HG03139 (cell line): Measurements from ENCODE around the gene PDHB.

ENCODE experiments used
- ATAC-seq: cut with Tn5 transposase; IDR thresholded peaks from one replicate; pipeline ENCODE4 v1.9.1; 2021; ENCODE audit not compliant: unreplicated experiment

Gene PDHB

DNA sequence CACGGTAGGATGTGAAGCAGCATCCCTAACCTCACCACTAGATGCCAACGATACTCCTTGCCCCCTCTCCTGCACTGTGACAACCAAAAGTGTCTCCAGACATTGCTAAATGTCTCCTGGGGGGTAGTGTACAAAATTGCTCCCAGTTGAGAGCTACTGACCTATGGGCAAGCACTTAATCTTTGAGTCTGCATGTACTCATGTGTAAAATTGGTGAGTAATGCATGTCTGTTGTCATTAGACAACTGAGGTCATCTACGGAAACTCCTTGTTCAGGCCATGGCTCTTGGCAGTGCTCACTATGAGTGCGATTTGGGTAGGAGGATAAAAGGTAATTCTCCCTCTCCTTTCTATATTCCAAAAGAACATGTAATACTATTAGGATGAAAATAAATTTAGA, 29.2 kb downstream of the PDHB start:
- no peak for ATAC-seq

DNA sequence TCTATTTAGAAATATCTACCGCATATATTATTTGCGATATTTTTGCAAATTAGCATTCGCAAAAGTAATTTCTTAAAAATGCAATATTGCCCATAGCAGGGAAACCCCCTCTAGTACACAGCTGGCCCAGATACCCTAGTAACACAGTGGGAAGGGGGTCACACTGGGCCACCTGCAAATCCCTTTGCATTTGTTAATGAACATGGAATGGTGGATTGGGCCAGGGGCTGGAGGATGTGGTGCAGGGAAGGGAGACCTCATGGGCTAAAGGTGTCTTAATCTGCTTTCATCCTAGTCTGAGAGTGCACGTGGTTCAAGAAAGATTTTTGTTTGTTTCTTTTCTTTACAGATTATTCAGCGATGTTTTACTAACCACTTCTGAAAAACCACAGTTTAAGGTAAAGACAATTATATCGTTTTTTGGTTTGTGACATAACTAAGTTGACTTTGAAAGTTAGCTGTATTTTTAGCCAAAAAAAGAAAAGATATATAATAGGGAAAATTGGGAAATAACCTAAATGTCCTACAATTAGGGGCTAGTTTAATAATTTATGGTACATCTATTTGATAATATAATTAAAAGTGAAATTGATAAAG, 30.0 kb downstream of the PDHB start:
- ATAC-seq: no peak

- ATAC-seq: no peak
These were observed 34.8 kb downstream of the PDHB start for GRCh38 chr3:58398669-58399333.

DNA sequence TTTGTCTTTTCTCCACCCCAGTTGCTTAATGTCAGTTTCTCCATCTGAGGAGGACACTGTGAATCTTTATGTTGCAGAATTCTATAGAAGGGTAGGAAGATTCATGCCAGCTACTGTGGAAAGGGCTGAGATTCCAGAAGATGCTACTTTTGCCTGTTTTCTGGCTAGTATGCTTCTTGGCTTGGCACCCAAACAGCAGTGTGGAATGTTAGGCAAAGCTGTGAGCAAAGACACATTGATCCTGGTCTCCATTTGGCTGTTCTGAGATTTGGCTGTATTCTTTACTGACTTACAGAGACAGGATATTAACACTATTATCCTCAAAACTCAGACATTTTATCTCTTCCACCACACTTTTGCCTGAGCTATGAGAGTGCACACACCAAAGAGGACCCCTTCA, 39.3 kb downstream of the PDHB start:
- ATAC-seq: no peak

DNA sequence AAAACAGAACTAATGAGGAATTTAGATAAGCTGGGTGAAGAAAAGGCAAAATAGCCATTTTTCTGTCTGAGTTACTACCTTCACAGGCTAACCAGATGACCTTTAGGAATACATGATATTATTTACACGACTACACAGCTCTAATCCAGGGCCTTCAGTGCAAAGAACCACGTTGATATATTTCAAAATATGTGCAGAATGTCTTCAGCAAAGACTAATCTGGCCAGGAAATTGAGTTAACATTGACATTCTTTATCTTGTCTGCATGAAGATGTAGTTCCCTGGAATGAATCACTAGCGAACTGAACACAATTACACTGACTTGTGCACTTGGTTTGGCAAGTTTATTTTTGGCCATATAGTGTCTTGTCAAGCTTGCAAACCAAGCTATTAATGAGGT, 41.5 kb downstream of the PDHB start:
- ATAC-seq: no peak

DNA sequence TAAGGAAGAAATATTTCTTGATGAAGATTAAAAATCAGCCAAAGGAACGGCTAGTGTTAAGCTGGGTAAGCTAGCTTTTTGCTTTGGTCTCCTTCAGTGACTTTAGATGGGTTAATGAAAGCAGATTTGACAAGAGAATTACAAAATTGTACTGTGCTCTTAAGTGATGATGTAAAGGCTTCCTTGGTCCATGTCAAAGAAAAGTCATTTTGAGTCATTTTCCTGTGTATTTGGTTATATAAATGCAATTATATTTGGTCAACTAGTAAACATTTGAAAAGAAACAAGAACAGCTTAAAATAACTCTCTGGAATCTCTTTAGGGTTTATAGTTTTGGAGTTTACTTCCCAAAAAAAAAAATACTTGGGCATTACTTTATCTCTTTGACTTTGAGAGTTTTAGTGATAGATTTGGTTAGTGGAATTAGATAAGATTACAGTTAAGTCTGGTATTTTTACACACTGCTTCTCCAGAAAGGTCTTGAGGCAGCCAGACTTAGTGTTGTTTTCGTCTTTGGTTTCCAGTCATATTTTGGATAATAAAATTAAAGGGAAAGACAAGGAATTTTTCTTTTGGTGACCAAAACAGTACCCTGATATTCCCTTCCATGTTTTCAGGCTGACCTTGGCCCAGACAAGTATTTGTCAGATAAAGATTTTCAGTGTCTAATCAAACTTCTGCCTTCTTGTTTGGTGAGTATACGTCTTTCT, 42.3 kb downstream of the PDHB start:
- no peak for ATAC-seq

- no peak for ATAC-seq
These were observed 45.0 kb downstream of the PDHB start for GRCh38 chr3:58388550-58389091.

- no peak for ATAC-seq
These were observed 45.7 kb downstream of the PDHB start for GRCh38 chr3:58387650-58388546.

DNA sequence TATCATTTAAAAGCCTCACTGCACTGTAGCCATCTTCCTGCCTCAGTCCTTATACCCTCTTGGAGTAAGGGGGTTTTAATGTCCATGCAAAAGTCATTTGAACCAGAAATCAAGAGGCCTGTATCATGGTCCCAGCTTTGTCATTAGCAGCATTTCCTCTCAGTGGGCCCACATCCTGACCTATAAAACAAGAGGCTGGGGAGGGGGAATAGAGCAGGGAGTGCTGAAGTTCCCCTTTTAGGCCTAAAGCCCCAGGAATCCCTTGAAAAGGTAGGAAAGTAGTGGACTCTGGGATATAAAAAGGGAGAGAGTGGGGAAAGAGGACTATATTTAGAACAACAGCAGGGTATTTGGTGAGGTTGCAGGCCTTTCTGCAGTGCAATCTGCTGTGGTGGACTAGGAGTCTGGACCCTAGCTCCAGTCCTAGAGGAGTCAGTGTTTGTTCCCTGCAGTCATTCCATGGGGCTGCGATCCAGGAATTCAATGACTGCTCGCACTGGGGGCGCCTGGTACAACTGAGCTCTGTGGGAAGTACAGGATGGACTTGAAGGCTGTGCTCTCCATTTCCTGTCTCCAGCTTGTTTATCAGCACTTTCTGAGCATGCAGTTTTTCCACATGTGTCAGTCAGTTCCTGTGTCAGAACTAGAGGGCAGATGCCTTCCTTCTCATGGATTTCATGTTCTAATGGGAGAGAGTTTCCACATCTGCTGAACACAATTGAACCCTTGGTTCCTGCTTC, 46.8 kb downstream of the PDHB start:
- ATAC-seq: no peak

DNA sequence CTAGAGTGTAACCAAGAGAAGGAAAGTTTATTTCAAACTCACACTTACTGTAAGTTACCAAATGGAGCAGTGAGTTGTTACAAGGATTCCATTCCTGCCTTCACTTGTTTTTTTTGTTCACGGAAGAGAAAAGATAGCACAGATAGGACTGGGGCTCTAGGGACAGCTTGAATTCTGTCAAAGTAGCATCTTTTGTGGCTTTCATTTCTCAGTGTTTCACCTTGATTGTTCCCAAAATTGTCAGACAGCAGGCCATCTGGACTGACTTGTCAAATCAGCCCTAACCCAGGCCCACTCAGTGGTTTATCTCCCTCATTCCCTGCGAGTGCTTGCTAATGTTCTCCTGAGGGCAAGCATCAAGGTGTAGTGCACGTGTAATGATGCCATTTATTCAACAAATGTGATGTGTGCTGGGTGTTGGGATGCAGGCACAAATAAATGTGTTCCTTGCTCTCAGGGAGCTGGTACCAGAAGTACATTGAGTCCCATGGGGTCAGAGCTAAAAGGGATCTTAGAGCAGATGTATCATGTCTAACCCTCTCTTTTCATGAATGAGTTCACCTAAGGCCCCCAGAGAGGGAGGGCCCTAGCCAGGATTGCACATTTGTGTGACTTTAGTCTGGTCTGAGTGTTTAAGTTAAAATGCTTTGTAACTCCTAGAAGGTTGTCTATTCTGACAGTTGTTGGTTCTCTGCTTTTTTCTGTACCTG, 49.1 kb downstream of the PDHB start:
- no peak for ATAC-seq

GRCh38 chr3:58383904-58384303, 49.7 kb downstream of the PDHB start:
- no peak for ATAC-seq

GRCh38 chr3:58383476-58383875, 50.2 kb downstream of the PDHB start:
- no peak for ATAC-seq

DNA sequence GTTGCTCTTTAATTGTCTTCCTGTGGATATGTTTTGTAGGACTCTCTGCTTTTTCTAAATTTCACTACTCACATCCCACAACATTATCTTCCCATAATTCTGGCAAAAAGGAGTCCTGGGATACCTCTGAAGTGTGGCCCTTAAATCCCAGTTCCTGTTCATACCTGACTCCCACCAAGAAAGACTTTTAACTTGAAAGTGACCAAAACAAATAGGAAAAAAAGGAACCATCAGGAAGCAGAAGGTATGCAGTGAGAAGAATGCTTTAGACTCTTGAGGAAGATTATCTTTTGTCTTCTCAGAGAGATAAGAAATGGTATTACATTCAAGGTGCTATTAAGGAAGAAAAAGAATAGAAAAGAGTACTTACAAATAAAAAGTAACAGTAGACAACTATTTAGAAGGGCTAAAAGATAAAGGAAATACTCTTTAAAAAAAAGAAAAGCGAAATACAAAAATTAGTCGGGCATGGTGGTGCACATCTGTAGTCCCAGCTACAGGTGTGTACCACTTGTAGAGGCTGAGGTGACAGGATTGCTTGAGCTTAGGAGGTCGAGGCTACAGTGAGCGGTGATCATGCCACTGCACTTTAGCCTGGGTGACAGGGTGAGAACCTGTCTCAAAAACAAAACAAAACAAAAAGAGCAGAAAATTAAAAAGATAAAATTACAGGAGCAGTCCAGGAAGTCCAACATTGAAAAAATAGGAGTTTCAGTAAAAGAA, 54.1 kb downstream of the PDHB start:
- no peak for ATAC-seq

GRCh38 chr3:58377750-58378149, 55.9 kb downstream of the PDHB start:
- no peak for ATAC-seq
